Measurements from ENCODE around the gene DLD. TPM values are rescaled to one million over a fixed set of nuclear protein-coding genes. Genes with fewer than 3 reads are reported as not detected.

DLD gene
- total and polyA plus RNA-seq, 2 of the 13 experiments (the other 11 are each of a cell fraction or from before 2014, with no cell fraction given) = 56.8 to 95.2 TPM

DNA sequence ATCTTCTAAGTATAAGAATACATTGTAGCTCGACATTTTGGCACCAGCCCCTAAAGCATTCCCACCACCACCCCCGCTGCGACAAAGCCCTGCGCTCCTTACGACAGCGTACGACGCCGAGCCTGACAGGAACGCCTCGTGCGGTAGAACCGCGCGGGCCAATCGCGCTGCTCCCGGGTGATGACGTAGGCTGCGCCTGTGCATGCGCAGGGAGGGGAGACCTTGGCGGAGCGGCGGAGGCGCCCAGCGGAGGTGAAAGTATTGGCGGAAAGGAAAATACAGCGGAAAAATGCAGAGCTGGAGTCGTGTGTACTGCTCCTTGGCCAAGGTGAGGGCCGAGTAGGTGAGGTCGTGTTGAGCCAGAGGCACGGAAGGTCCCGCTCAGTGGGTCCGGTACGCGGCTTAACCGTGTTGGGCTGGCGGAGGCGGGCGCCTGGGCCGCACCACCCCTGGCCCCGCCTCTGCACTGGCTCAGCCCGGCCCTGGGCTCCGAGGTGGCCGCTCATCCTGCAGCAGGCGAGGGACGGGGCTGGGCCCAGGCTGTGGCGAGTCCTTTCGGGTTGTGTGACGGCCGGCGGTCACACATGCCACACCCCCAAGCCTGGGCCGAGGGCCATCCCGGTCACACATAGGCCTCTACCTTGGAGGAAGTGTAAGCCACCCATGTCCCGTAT lies at the start of gene DLD (continued):
- TF ChIP-seq, protein P1, sequence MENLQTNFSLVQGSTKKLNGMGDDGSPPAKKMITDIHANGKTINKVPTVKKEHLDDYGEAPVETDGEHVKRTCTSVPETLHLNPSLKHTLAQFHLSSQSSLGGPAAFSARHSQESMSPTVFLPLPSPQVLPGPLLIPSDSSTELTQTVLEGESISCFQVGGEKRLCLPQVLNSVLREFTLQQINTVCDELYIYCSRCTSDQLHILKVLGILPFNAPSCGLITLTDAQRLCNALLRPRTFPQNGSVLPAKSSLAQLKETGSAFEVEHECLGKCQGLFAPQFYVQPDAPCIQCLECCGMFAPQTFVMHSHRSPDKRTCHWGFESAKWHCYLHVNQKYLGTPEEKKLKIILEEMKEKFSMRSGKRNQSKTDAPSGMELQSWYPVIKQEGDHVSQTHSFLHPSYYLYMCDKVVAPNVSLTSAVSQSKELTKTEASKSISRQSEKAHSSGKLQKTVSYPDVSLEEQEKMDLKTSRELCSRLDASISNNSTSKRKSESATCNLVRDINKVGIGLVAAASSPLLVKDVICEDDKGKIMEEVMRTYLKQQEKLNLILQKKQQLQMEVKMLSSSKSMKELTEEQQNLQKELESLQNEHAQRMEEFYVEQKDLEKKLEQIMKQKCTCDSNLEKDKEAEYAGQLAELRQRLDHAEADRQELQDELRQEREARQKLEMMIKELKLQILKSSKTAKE (CRISPR knock-in tag; IDR thresholded peaks at IDR 0.05; ENCODE audit: borderline replicate concordance) = peak; percentile 34; the same call in 1 of the 2 replicates
- TF ChIP-seq SRSF1 (optimal IDR thresholded peaks at IDR 0.05; ENCODE audit: low read depth, low read length) (peak; percentile 65), ZNF781 (CRISPR knock-in tag; IDR thresholded peaks at IDR 0.05; ENCODE audit: borderline replicate concordance, not compliant biosample characterization) (peak; percentile 77), ZNF546 (CRISPR knock-in tag; conservative IDR thresholded peaks at IDR 0.05) (no peak; the same call in 1 of the 2 replicates), HIVEP1 (CRISPR knock-in tag; IDR thresholded peaks at IDR 0.05) (peak; percentile 65; the same call in 1 of the 2 replicates), SMAD1 (CRISPR knock-in tag; IDR thresholded peaks at IDR 0.05; ENCODE audit: borderline replicate concordance, low read depth) (peak; percentile 86; the same call in 1 of the 2 replicates), ZNF143 (CRISPR knock-in tag; IDR thresholded peaks at IDR 0.05) (peak; percentile 57), ZNF230 (CRISPR knock-in tag; IDR thresholded peaks at IDR 0.05) (peak; percentile 97), PHF21A (CRISPR knock-in tag; IDR thresholded peaks at IDR 0.05) (peak; percentile 73), MTA1 (CRISPR knock-in tag; IDR thresholded peaks at IDR 0.05; ENCODE audit: borderline replicate concordance) (peak; percentile 59; the same call in 1 of the 2 replicates), FOXA1 (IDR thresholded peaks at IDR 0.05) (no peak), FOXA1 (CRISPR knock-in tag; IDR thresholded peaks at IDR 0.05) (peak; percentile 7; the same call in 1 of the 2 replicates), ZNF274 (CRISPR knock-in tag; IDR thresholded peaks at IDR 0.05) (peak; percentile 92; the same call in 1 of the 2 replicates), MYNN (CRISPR knock-in tag; IDR thresholded peaks at IDR 0.05; ENCODE audit: low read depth) (peak; percentile 87; the same call in 1 of the 2 replicates), IKZF1 (IDR thresholded peaks at IDR 0.05) (no peak), PHF8 (CRISPR knock-in tag; IDR thresholded peaks at IDR 0.05) (peak; percentile 99)
- TF ChIP-seq, protein P2, sequence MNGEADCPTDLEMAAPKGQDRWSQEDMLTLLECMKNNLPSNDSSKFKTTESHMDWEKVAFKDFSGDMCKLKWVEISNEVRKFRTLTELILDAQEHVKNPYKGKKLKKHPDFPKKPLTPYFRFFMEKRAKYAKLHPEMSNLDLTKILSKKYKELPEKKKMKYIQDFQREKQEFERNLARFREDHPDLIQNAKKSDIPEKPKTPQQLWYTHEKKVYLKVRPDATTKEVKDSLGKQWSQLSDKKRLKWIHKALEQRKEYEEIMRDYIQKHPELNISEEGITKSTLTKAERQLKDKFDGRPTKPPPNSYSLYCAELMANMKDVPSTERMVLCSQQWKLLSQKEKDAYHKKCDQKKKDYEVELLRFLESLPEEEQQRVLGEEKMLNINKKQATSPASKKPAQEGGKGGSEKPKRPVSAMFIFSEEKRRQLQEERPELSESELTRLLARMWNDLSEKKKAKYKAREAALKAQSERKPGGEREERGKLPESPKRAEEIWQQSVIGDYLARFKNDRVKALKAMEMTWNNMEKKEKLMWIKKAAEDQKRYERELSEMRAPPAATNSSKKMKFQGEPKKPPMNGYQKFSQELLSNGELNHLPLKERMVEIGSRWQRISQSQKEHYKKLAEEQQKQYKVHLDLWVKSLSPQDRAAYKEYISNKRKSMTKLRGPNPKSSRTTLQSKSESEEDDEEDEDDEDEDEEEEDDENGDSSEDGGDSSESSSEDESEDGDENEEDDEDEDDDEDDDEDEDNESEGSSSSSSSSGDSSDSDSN (CRISPR knock-in tag; IDR thresholded peaks at IDR 0.05) = peak; percentile 98
- TF ChIP-seq, protein P3, sequence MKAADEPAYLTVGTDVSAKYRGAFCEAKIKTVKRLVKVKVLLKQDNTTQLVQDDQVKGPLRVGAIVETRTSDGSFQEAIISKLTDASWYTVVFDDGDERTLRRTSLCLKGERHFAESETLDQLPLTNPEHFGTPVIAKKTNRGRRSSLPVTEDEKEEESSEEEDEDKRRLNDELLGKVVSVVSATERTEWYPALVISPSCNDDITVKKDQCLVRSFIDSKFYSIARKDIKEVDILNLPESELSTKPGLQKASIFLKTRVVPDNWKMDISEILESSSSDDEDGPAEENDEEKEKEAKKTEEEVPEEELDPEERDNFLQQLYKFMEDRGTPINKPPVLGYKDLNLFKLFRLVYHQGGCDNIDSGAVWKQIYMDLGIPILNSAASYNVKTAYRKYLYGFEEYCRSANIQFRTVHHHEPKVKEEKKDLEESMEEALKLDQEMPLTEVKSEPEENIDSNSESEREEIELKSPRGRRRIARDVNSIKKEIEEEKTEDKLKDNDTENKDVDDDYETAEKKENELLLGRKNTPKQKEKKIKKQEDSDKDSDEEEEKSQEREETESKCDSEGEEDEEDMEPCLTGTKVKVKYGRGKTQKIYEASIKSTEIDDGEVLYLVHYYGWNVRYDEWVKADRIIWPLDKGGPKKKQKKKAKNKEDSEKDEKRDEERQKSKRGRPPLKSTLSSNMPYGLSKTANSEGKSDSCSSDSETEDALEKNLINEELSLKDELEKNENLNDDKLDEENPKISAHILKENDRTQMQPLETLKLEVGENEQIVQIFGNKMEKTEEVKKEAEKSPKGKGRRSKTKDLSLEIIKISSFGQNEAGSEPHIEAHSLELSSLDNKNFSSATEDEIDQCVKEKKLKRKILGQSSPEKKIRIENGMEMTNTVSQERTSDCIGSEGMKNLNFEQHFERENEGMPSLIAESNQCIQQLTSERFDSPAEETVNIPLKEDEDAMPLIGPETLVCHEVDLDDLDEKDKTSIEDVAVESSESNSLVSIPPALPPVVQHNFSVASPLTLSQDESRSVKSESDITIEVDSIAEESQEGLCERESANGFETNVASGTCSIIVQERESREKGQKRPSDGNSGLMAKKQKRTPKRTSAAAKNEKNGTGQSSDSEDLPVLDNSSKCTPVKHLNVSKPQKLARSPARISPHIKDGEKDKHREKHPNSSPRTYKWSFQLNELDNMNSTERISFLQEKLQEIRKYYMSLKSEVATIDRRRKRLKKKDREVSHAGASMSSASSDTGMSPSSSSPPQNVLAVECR (CRISPR knock-in tag; IDR thresholded peaks at IDR 0.05; ENCODE audit: borderline replicate concordance) = peak; percentile 93

Measured in HepG2 (cell line).